GM21526 (cell line): ENCODE results near the gene KRTAP10-11.
"Not testable (repeated sequence)": the region's sequence is repeated elsewhere in the genome, so short reads cannot be mapped to it uniquely, and the experiment has no call there.

Source experiments
- ATAC-seq: cut with Tn5 transposase; IDR thresholded peaks from one replicate; pipeline ENCODE4 v1.9.1; 2021; ENCODE audit warnings: moderate library complexity; ENCODE audit not compliant: unreplicated experiment, low FRiP score

KRTAP10-11 gene

GRCh38 chr21:44646366-44647221 is at the start of gene KRTAP10-11:
KRTAP10-11 (plus strand) TSS chr21:44646414; CDS start chr21:44646459, 45 bp downstream.
- ATAC-seq: not testable (repeated sequence)

- ATAC-seq: no peak
Observed at GRCh38 chr21:44598061-44598460, 48.2 kb upstream of the KRTAP10-11 start.

GRCh38 chr21:44599264-44600029 is 46.8 kb upstream of the KRTAP10-11 start:
- ATAC-seq: no peak

DNA sequence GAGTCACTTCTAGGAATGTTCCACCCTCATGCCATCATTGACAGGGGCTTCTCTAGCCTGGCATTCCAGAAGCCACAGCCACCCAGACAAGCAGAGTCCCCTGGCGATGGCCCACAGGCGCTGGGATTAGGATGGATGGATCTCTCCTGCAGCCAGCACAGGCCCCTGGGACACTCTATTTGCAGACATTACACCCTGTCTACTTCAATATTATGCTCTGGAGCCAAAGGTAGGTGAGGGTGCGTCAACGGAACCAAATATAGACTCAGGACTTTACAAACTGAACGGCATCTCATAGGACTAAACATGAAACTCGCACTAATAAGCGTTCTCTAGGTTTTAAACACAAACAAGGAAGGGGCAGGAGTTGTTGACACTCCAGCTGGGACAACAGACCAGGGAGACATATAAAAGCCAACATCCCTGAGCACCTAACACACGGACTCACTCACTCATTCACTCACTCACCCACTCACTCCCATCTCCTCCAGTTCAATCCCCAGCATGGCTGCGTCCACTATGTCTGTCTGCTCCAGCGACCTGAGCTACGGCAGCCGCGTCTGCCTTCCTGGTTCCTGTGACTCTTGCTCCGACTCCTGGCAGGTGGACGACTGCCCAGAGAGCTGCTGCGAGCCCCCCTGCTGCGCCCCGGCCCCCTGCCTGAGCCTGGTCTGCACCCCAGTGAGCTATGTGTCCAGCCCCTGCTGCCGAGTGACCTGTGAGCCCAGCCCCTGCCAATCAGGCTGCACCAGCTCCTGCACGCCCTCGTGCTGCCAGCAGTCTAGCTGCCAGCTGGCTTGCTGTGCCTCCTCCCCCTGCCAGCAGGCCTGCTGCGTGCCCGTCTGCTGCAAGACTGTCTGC is 45.9 kb upstream of the KRTAP10-11 start, which contains the start of gene KRTAP10-7:
Gene KRTAP10-7 (plus strand): TSS at position 480 of the 861 bp plus-strand sequence. CDS start 25 bp downstream, at position 505.
- not testable (repeated sequence) for ATAC-seq

- ATAC-seq: not testable (repeated sequence)
Observed at GRCh38 chr21:44601091-44601490, 45.1 kb upstream of the KRTAP10-11 start.

DNA sequence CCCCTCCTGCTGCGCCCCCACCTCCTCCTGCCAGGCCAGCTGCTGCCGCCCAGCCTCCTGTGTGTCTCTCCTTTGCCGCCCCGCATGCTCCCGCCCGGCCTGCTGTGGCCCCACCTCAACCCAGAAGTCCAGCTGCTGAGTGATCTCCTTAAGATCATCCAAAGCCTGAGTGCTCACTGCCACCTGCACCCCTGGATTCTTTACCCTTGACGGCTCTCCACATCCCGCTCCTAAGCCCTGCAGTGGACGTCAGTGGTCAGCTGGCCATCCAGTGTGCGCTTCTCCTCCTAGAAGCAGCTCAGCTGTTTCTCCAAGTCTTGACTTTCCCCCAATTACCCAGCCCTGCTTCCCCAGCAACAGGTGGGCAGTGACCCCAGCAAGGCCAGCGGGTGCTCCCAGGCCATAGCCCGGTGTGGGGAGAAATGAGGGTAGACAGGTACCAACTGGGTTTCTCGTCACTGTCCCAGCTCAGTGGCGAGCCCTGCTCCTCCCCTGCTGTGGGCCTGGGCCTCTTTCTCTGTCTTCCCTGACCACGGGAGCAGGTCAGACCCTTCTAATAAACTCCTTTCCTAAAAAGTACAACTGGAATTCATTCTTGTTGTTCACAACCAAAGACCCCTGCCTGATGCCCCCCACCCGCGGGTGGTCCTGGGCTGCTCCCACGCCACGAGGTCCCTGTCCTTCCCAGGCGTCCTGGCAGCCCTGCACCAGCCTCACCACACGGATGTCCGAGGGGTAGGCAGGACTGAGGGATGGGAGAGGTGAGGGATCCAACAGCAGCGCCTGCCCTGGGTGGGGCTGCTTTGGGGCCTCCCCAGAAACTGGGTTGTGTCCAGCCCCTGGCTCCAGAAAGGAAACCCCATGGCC is 44.4 kb upstream of the KRTAP10-11 start:
- ATAC-seq: no peak

GRCh38 chr21:44602463-44602850 is 43.8 kb upstream of the KRTAP10-11 start:
- ATAC-seq: no peak

DNA sequence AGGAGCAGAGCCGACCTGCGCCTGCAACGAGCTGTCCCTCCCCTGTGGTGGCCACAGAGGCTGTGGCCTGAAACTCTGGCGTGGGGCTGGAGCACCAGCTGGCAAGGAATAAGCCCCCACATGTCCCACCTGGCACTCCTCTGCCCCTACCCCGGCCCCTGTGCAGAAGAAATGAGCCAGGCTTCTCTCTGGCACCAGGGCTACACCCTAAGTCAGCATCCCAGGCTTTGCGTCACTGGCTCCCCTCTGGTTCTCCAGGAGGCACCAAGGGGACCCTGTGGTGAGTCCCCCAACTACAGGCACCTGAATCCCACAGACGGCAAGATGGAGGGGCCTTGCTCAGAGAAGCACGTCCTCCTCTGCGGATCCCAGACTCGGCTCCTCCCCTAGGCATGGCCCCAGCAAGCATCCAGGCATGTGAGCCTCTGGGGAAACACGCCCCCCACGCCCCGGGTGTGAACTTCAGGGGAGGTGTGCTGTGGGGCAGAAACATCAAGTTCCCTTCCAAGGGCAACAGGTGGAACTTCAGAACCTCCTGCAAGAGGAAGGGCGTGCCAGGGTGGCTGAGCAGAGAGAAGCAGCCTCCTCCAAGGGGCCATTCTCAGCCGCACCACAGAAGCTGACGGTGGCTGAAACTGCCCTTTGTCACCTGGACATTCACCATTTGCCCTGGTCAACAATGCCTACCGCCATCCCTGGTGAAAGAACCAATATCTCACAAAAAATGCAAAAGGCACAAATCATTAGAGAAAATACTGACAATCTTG is 42.9 kb upstream of the KRTAP10-11 start:
- no peak for ATAC-seq

GRCh38 chr21:44603911-44604310 is 42.3 kb upstream of the KRTAP10-11 start:
- no peak for ATAC-seq

- ATAC-seq: no peak
Observed at GRCh38 chr21:44606495-44606894, 39.7 kb upstream of the KRTAP10-11 start.

GRCh38 chr21:44609193-44609592 is 37.0 kb upstream of the KRTAP10-11 start:
- no peak for ATAC-seq

DNA sequence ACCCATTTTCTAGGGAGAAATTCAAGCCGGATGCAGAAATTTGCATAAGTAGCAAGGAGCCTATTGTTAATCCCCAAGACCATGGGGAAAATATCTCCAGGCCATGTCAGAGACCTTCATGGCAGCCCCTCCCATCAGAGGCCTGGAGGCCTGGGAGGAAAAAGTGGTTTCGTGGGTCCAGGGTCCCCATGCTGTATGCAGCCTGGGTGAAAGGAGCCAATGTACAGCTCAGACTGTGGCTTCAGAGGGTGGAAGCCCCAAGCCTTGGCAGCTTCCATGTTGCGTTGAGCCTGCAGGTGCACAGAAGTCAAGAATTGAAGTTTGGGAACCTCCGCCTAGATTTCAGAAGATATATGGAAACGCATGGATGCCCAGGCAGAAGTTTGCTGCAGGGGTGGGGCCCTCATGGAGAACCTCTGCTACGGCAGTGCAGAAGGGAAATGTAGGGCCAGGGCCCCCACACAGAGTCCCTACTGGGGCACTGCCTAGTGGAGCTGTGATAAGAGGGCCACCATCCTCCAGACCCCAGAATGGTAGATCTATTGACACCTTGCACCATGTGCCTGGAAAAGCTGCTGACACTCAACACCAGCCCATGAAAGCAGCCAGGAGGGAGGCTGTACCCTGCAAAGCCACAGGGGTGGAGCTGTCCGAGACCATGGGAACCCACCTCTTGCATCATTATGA is 35.9 kb upstream of the KRTAP10-11 start:
- ATAC-seq: not testable (repeated sequence)

DNA sequence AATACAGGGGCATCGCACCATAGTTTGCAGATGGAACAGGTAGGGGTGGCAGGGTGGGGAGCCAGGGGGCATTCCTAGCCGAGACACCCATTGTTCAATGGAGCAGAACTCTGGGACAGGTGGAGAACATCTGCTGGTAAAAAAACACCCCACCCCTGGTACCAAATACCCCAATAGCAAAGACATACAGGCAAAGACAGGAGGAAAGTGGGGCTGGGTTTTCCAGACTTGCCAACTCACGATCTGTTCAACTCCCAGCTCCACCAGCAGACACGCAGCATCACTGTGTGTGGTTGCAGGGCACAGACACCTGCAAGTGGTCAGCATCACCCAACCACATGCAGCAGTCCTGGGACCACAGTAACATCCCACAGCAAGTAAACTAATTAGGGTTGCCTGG is 34.7 kb upstream of the KRTAP10-11 start:
- no peak for ATAC-seq

GRCh38 chr21:44612029-44612486 is 34.2 kb upstream of the KRTAP10-11 start, which contains the start of gene KRTAP10-8:
KRTAP10-8 (plus strand) TSS chr21:44612079; CDS start chr21:44612101, 22 bp downstream.
- no peak for ATAC-seq

DNA sequence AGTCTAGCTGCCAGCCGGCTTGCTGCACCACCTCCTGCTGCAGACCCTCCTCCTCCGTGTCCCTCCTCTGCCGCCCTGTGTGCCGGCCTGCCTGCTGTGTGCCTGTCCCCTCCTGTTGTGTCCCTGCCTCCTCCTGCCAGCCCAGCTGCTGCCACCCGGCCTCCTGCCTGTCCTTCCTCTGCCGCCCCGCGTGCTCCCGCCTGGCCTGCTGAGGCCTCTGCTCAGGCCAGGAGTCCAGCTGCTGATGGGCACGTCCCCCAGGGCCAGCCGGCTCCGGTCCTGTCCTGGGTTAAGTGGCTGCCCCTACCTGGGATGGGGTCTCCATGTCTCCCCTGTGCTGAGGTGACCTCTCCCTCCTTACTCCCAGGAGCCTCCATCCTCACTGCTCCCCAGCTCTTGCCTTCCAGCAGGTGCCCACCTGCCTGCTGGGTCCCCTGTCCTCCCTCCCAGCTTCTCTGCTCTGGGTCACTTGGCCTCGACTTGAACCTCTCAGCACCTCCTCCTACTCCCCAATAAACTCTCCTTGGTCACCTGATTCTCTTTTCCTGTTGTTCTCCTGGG is 33.5 kb upstream of the KRTAP10-11 start:
- no peak for ATAC-seq

DNA sequence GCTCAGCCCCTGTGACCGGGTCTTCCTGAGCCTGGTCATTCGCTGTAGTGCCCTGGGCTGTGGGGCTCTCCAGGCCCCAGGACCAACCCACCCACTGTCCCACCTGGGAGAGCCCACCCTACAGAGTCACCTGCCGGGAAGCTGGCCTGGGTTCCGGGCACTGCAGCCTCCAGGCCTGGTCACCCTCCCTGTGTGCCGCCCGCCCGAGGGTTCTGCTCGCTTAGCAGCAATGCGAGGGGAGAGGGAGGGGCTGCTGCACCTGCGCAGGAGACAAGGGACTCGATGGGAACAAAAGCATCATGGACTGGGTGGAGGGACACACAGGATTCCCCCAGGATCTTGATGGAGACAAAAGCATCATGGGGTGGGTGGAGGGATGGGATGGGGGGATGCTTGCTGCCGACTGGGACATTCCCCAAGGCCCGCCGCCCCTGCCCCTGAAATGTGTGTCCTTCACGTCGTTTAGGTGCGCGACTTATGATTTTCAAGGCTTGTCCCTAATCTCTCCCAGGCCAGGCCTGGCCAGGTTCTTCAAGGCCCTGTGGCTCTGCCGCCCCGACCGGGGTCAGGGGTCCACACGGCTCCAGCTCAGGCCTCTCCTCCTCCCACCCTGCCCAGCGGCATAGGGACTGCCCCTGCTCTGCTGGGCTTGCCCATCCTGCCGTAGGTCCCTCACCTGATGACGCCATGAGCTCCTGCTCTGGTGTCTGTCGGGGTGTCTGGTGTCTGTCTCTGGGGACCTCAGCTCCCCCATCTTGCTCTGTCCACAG is 32.6 kb upstream of the KRTAP10-11 start:
- no peak for ATAC-seq

- ATAC-seq: no peak
Observed at GRCh38 chr21:44614161-44614631, 32.0 kb upstream of the KRTAP10-11 start.
